ENCODE data around the gene ZNF217.

DNA sequence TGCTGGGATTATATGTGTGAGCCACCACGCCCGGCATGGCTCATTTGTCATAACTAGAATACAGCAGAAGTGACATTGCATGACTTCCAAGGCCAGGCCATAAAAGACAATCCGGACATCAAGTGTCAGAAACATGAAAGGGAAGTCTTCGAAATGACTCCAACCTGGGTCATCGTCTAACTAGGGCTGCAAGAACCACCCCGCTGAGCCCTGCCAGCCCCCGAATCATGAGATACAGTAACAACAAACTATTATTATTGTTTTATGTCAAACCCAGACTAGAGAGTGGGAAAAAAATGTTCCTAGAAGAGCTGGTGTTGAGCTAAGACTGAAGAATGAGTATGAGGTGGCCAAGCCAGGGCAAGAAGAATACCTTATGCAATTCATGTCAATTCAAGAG, 59.6 kb downstream of the ZNF217 start:
- TF ChIP-seq, protein P1, sequence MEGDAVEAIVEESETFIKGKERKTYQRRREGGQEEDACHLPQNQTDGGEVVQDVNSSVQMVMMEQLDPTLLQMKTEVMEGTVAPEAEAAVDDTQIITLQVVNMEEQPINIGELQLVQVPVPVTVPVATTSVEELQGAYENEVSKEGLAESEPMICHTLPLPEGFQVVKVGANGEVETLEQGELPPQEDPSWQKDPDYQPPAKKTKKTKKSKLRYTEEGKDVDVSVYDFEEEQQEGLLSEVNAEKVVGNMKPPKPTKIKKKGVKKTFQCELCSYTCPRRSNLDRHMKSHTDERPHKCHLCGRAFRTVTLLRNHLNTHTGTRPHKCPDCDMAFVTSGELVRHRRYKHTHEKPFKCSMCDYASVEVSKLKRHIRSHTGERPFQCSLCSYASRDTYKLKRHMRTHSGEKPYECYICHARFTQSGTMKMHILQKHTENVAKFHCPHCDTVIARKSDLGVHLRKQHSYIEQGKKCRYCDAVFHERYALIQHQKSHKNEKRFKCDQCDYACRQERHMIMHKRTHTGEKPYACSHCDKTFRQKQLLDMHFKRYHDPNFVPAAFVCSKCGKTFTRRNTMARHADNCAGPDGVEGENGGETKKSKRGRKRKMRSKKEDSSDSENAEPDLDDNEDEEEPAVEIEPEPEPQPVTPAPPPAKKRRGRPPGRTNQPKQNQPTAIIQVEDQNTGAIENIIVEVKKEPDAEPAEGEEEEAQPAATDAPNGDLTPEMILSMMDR (IDR thresholded peaks at IDR 0.05) = no peak
- TF ChIP-seq POLR2A (IDR thresholded peaks at IDR 0.05) = no peak
- no peak for TF ChIP-seq EP300 (IDR thresholded peaks at IDR 0.05)

Data from upper lobe of left lung (tissue), 4 donors.